Iris pigment epithelial cell (primary cell): ENCODE results near the gene SCLY.

ENCODE experiments used
- DNase-seq: peaks from one replicate; pipeline ENCODE4 v3.0.0-alpha.2; 2011; ENCODE audit warnings: low read depth

Gene SCLY

GRCh38 chr2:238069877-238070276 lies 9.1 kb downstream of the SCLY start:
- no peak for DNase-seq

- no peak for DNase-seq
Observed at GRCh38 chr2:238075397-238075796, 14.6 kb downstream of the SCLY start.

GRCh38 chr2:238077292-238077691 lies 16.5 kb downstream of the SCLY start:
- peak; percentile 12 for DNase-seq

- DNase-seq: no peak
Observed at GRCh38 chr2:238079874-238080327, 19.1 kb downstream of the SCLY start.

- no peak for DNase-seq
Observed at GRCh38 chr2:238080518-238080917, 19.7 kb downstream of the SCLY start.

- no peak for DNase-seq
Observed at GRCh38 chr2:238081150-238081549, 20.3 kb downstream of the SCLY start.

GRCh38 chr2:238081561-238081960 lies 20.8 kb downstream of the SCLY start:
- no peak for DNase-seq

- DNase-seq: no peak
Observed at GRCh38 chr2:238082151-238082550, 21.4 kb downstream of the SCLY start.

- no peak for DNase-seq
Observed at GRCh38 chr2:238082827-238083226, 22.0 kb downstream of the SCLY start.

GRCh38 chr2:238083919-238084318 lies 23.1 kb downstream of the SCLY start:
- DNase-seq: no peak

- DNase-seq: no peak
Observed at GRCh38 chr2:238084761-238085160, 24.0 kb downstream of the SCLY start.

- no peak for DNase-seq
Observed at GRCh38 chr2:238085899-238086298, 25.1 kb downstream of the SCLY start.

GRCh38 chr2:238087211-238087610 lies 26.4 kb downstream of the SCLY start:
- no peak for DNase-seq

- no peak for DNase-seq
Observed at GRCh38 chr2:238090887-238091286, 30.1 kb downstream of the SCLY start.

- DNase-seq: no peak
Observed at GRCh38 chr2:238091436-238092060, 30.7 kb downstream of the SCLY start.

GRCh38 chr2:238092486-238093035 lies 31.8 kb downstream of the SCLY start:
- DNase-seq: no peak

- DNase-seq: no peak
Observed at GRCh38 chr2:238093181-238094140, 32.7 kb downstream of the SCLY start.

- no peak for DNase-seq
Observed at GRCh38 chr2:238094438-238095022, 33.7 kb downstream of the SCLY start.

GRCh38 chr2:238095143-238095542 lies 34.3 kb downstream of the SCLY start:
- no peak for DNase-seq

GRCh38 chr2:238096311-238097011 lies 35.7 kb downstream of the SCLY start:
- DNase-seq: no peak

- no peak for DNase-seq
Observed at GRCh38 chr2:238097201-238097987, 36.6 kb downstream of the SCLY start.
